OCI-LY3 (cell line): ENCODE measurements around the gene REXO1.

Source experiments
- H2AFZ ChIP-seq: fragments of 200-600, 300-600 bp; shearing (Covaris generic); 2 replicates; pipeline ENCODE4 v1.6.0; 2014; ENCODE audit warnings: antibody characterized with exemption, low read depth, low read length
- H3K27ac ChIP-seq: fragments of 200-600, 300-600 bp; sonication (generic); 2 replicates; pipeline ENCODE4 v1.5.1; 2014; ENCODE audit warnings: mild to moderate bottlenecking, low read length, moderate library complexity, mixed read lengths
- H3K27me3 ChIP-seq: fragments of 200-600, 300-600 bp; sonication (generic); 2 replicates; pipeline ENCODE4 v1.6.1; 2014; ENCODE audit warnings: low read depth, low read length, mixed read lengths
- H3K36me3 ChIP-seq: fragments of 200-600, 300-600 bp; sonication (generic); replicated peaks from 2 replicates; pipeline ENCODE3; 2014; ENCODE audit warnings: low read depth, low read length, mixed read lengths
- H3K4me1 ChIP-seq: fragments of 300-600, 200-600 bp; sonication (generic); 2 replicates; pipeline ENCODE4 v1.6.1; 2014; ENCODE audit warnings: low read length, mixed read lengths
- H3K4me2 ChIP-seq: fragments of 200-600, 300-600 bp; sonication (generic); 2 replicates; pipeline ENCODE4 v1.6.1; 2014; ENCODE audit warnings: low read length, mixed read lengths
- H3K4me3 ChIP-seq: fragments of 300-600, 200-600 bp; sonication (generic); 2 replicates; pipeline ENCODE4 v1.5.1; 2014; ENCODE audit warnings: antibody characterized with exemption, mild to moderate bottlenecking, low read length, moderate library complexity
- H3K79me2 ChIP-seq: fragments of 300-600, 200-600 bp; shearing (Covaris generic); 2 replicates; pipeline ENCODE4 v1.6.1; 2014; ENCODE audit warnings: mild to moderate bottlenecking, low read length, mixed read lengths
- H3K9ac ChIP-seq: fragments of 300-600, 200-600 bp; shearing (Covaris generic); 2 replicates; pipeline ENCODE4 v1.6.0; 2014; ENCODE audit warnings: mild to moderate bottlenecking, low read length, moderate library complexity
- H3K9me3 ChIP-seq: fragments of 200-600, 300-600 bp; shearing (Covaris generic); 2 replicates; pipeline ENCODE4 v1.6.1; 2014; ENCODE audit warnings: low read length, mixed read lengths; ENCODE audit not compliant: insufficient read depth
- H4K20me1 ChIP-seq: fragments of 200-600, 300-600 bp; sonication (generic); 2 replicates; pipeline ENCODE4 v1.6.1; 2016; ENCODE audit warnings: low read length, mixed read lengths; ENCODE audit not compliant: insufficient read depth
- CTCF ChIP-seq: fragments of 200-600, 300-600 bp; sonication (generic); IDR thresholded peaks from 2 replicates; pipeline ENCODE4 v1.5.1; 2014; ENCODE audit warnings: antibody characterized with exemption, low read length, low read depth
- EZH2phosphoT487 ChIP-seq: fragments of 200-600 bp; shearing (Covaris generic); IDR thresholded peaks from 2 replicates; pipeline ENCODE4 v1.6.1; 2018; ENCODE audit warnings: antibody characterized with exemption, mixed run types, low read depth

The REXO1 gene

GRCh38 chr19:1783874-1784273 lies 64.4 kb downstream of the REXO1 start:
- Histone ChIP-seq H3K9ac (no peak overlapping the region), H3K4me1 (peaks cover 8% of the 10 kb centered on the region), H3K27ac (no peak overlapping the region), H3K9me3 (no peaks in the 10 kb centered on the region), H2AFZ (peak overlapping the region; percentile 10; the same call in 1 of the 2 replicates), H3K36me3 (no peaks in the 10 kb centered on the region), H3K27me3 (peaks cover 19% of the 10 kb centered on the region), H3K4me3 (no peak overlapping the region), H4K20me1 (no peaks in the 10 kb centered on the region), H3K4me2 (peak overlapping the region; percentile 31; the same call in 1 of the 2 replicates), H3K79me2 (no peaks in the 10 kb centered on the region)
- TF ChIP-seq CTCF (no peak), EZH2phosphoT487 (no peak)

DNA sequence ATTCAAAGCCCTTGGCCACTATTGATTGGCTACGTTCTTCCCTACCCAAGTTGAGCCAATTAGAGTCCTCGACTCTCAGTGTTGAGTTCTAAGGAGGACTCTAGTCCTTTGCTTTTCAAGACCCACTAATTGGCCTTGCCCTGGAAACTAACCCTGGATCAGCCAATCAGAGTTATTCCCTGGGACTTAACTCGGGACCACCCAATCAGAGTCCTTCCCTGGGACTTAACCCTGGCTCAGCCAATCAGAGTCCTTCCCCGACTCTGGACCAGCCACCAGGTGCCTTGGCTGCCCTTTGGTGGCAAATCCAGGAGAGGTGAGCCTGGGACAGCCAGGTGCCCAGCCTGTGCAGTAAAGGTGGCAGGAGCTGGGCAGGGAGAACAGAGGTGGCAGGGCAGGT lies 64.9 kb downstream of the REXO1 start:
- Histone ChIP-seq H3K27me3 (peaks cover 19% of the 10 kb centered on the region), H3K4me1 (peaks cover 8% of the 10 kb centered on the region)

DNA sequence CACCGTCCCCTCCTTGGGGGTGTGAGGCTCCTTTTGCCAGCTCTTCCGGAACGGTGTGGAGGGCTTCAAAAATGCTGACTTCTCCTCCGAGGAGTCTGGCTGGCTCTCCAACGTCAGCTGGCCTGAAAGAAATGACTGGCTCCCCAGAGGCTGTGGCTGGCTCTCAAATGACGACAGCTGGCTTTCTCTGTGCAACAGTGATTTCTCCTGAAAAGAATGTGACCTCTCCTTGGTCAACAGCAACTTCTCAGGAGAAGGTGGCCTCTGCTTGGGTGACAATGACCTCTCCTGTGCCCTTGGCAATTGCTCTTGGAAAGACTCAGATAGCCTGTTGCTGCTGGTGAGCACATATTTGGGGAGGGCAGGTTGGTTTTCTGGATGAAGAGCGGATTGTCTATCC lies 65.8 kb downstream of the REXO1 start:
- Histone ChIP-seq H3K9me3 (no peaks in the 10 kb centered on the region), H3K79me2 (no peaks in the 10 kb centered on the region), H3K27ac (no peak overlapping the region), H3K9ac (no peak overlapping the region), H3K27me3 (peaks cover 19% of the 10 kb centered on the region), H3K4me2 (no peak overlapping the region), H3K36me3 (no peaks in the 10 kb centered on the region), H3K4me1 (peaks cover 8% of the 10 kb centered on the region), H4K20me1 (no peaks in the 10 kb centered on the region), H3K4me3 (no peak overlapping the region), H2AFZ (no peak overlapping the region)
- TF ChIP-seq EZH2phosphoT487, result no peak
- TF ChIP-seq CTCF, result no peak

More for the DNA sequence above, 64.9 kb downstream of the REXO1 start:
- H3K27ac ChIP-seq, result no peak overlapping the region
- no peaks in the 10 kb centered on the region for H4K20me1 ChIP-seq
- TF ChIP-seq EZH2phosphoT487 (no peak), CTCF (no peak)
- H3K9ac ChIP-seq, result no peak overlapping the region
- no peak overlapping the region for H2AFZ ChIP-seq
- no peaks in the 10 kb centered on the region for H3K9me3 ChIP-seq
- H3K36me3 ChIP-seq, result no peaks in the 10 kb centered on the region
- no peak overlapping the region for H3K4me3 ChIP-seq
- H3K79me2 ChIP-seq, result no peaks in the 10 kb centered on the region
- no peak overlapping the region for H3K4me2 ChIP-seq

DNA sequence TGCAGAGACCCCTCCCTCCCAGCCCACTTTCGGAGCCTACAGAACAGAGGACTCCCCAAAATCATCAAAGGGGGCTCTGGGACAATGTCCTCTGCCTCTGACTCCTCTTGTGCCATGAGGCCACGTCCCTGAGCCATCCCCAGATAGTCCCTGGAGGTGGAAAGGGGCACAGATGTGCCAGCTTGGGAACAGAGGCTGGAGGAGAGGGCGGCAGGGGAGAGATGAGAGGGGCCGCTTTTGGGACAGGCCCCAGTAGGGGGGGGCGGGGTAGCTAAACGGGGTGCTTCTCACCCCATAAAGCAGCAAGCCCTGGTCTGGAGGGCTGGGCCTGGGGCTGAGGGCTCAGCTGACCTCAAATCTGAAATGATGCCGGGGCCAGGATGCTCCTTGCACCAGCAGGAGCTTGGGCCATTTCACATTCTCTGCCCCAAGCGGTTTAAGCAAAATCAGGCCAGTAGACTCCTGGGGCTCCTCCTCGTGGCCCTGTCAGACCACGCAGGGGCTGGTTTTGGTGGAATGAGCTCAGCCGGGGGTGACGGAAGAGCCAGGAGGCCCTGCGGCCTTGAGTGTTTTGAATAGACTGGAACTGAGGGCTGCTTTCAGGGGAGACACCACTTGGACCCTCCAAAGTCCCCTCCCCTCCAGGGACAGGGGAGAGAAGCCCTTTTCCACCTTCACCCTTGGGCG lies 67.9 kb downstream of the REXO1 start:
- Histone ChIP-seq H3K9ac (no peak overlapping the region), H3K9me3 (no peaks in the 10 kb centered on the region), H3K27me3 (peaks cover 22% of the 10 kb centered on the region), H2AFZ (no peak overlapping the region), H3K4me1 (peaks cover 8% of the 10 kb centered on the region), H3K36me3 (no peaks in the 10 kb centered on the region), H4K20me1 (no peaks in the 10 kb centered on the region), H3K4me2 (no peak overlapping the region), H3K79me2 (no peaks in the 10 kb centered on the region), H3K4me3 (no peak overlapping the region), H3K27ac (no peak overlapping the region)
- peak; percentile 10; the same call in 1 of the 2 replicates for TF ChIP-seq CTCF
- no peak for TF ChIP-seq EZH2phosphoT487
